ENCODE measurements around the gene RBSN.

- TF ChIP-seq CTCF (IDR thresholded peaks at IDR 0.05) (no peak), EZH2 (IDR thresholded peaks at IDR 0.05; ENCODE audit: borderline replicate concordance, insufficient read depth, low read depth, low read length, poor library complexity, severe bottlenecking) (no peak)
These were observed 13.1 kb upstream of the RBSN start for GRCh38 chr3:15112011-15112410.

Data from B cell (primary cell).